ENCODE results near the gene ZNF277. TPM values are rescaled to one million over a fixed set of nuclear protein-coding genes. Genes with fewer than 3 reads are reported as not detected.

The ZNF277 gene
- total RNA-seq, 2 donors from 2014 or later = 20.3 to 20.4 TPM

DNA sequence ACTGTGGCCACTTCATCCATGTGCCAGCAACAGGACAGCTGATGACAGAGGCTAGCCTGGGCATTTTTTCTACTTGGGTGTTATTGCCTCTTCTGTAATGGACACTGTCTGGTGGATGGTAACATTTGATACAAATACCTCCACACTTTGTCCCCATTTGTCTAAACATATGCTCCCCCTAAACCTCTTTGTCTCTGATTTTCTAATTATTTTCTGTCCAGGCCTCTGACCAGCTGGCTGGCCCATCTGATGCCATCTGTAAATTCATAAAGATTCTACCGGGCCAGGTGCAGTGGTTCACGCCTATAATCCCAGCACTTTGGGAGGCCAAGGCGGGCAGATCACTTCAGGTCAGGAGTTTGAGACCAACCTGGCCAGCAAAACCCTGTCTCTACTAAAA is 159.1 kb downstream of the ZNF277 start:
- Mint-ChIP-seq H3K27ac (no peak overlapping the region), H3K4me1 (peaks cover 34% of the 10 kb centered on the region), H3K4me3 (no peak overlapping the region), H3K27me3 (ENCODE audit: insufficient read depth) (no peaks in the 10 kb centered on the region), H3K36me3 (ENCODE audit: low read depth) (no peaks in the 10 kb centered on the region), H3K9me3 (no peaks in the 10 kb centered on the region)
- H3K27me3 ChIP-seq (ENCODE audit: control insufficient read depth, insufficient read depth, low read length, poor library complexity, severe bottlenecking) = no peaks in the 10 kb centered on the region
- H3K4me3 ChIP-seq (ENCODE audit: low read length) = no peak overlapping the region
- DNase-seq = no peak
- H3K36me3 ChIP-seq (ENCODE audit: control insufficient read depth, insufficient read depth, low read length) = no peaks in the 10 kb centered on the region
- TF ChIP-seq, protein P1, sequence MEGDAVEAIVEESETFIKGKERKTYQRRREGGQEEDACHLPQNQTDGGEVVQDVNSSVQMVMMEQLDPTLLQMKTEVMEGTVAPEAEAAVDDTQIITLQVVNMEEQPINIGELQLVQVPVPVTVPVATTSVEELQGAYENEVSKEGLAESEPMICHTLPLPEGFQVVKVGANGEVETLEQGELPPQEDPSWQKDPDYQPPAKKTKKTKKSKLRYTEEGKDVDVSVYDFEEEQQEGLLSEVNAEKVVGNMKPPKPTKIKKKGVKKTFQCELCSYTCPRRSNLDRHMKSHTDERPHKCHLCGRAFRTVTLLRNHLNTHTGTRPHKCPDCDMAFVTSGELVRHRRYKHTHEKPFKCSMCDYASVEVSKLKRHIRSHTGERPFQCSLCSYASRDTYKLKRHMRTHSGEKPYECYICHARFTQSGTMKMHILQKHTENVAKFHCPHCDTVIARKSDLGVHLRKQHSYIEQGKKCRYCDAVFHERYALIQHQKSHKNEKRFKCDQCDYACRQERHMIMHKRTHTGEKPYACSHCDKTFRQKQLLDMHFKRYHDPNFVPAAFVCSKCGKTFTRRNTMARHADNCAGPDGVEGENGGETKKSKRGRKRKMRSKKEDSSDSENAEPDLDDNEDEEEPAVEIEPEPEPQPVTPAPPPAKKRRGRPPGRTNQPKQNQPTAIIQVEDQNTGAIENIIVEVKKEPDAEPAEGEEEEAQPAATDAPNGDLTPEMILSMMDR (conservative IDR thresholded peaks at IDR 0.05) = no peak
- no peak overlapping the region for H3K27ac ChIP-seq (ENCODE audit: low read depth, low read length)
- no peak overlapping the region for H3K9ac ChIP-seq (ENCODE audit: extremely low read depth, low read length, poor library complexity, severe bottlenecking)
- H3K9me3 ChIP-seq (ENCODE audit: control insufficient read depth, low read length) = no peaks in the 10 kb centered on the region
- peaks cover 16% of the 10 kb centered on the region for H3K4me1 ChIP-seq (ENCODE audit: control insufficient read depth, insufficient read depth, low read length)
- WGBS, 2 experiments (ENCODE audit: insufficient coverage in 1 of 2, insufficient read length in 1 of 2) = 93 to 94% methylated on average over 3 of the region's 3 CpGs

DNA sequence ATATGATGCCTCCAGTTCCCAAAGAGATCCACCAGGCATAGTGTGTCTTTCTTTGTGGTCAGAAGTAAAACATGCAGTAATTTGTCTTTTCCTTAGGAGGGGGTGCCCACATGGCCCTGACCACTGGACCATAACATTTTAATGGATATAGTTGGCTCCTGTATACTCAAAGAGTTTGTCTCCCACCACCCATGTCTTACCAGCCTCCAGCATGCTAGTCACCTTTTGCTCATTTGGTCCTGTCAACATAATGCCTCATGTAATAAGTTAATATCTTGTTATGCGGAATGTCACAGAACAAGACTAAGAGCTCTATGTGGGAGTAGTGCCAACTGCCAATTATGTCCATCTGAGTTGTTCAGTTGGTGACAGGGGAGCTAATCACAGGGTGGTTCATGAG is 160.4 kb downstream of the ZNF277 start:
- Histone ChIP-seq H3K27ac (ENCODE audit: low read depth, low read length) (no peak overlapping the region), H3K9me3 (ENCODE audit: control insufficient read depth, low read length) (no peaks in the 10 kb centered on the region), H3K4me3 (ENCODE audit: low read length) (no peak overlapping the region), H3K9ac (ENCODE audit: extremely low read depth, low read length, poor library complexity, severe bottlenecking) (no peak overlapping the region), H3K36me3 (ENCODE audit: control insufficient read depth, insufficient read depth, low read length) (no peaks in the 10 kb centered on the region), H3K4me1 (ENCODE audit: control insufficient read depth, insufficient read depth, low read length) (peaks cover 16% of the 10 kb centered on the region), H3K27me3 (ENCODE audit: control insufficient read depth, insufficient read depth, low read length, poor library complexity, severe bottlenecking) (no peaks in the 10 kb centered on the region)
- peaks cover 38% of the 10 kb centered on the region for H3K4me1 Mint-ChIP-seq
- WGBS, 2 experiments (ENCODE audit: insufficient coverage in 1 of 2, insufficient read length in 1 of 2) = 96 to 100% methylated on average over 1 of the region's 1 CpG
- H3K9me3 Mint-ChIP-seq = no peaks in the 10 kb centered on the region
- no peaks in the 10 kb centered on the region for H3K36me3 Mint-ChIP-seq (ENCODE audit: low read depth)
- H3K4me3 Mint-ChIP-seq = no peak overlapping the region
- no peak for DNase-seq
- no peak overlapping the region for H3K27ac Mint-ChIP-seq
- no peaks in the 10 kb centered on the region for H3K27me3 Mint-ChIP-seq (ENCODE audit: insufficient read depth)
- TF ChIP-seq, protein P1 (conservative IDR thresholded peaks at IDR 0.05) = no peak

DNA sequence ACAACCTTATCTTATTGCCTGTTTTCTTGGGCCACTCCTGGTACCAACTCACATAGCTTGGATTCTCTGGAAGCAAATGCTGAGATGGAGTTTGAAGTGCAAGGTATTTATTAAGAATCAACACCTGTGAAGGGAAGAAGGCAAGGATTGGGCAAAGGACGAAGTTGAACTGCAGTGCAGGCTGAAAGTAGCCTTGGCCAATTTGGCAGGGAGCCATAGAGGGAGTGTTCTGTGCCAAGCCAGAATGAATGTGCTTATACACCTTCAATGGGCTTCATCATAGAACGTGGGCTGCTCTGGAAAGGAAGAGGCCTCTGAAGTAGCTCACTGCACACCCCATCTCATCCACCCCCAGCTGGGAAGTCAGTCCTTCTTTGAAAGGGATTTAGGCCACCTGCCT is 163.9 kb downstream of the ZNF277 start:
- Mint-ChIP-seq H3K4me1 (peaks cover 11% of the 10 kb centered on the region), H3K27me3 (ENCODE audit: insufficient read depth) (no peaks in the 10 kb centered on the region), H3K9me3 (no peaks in the 10 kb centered on the region), H3K27ac (no peak overlapping the region), H3K36me3 (ENCODE audit: low read depth) (no peaks in the 10 kb centered on the region), H3K4me3 (no peak overlapping the region)
- TF ChIP-seq, protein P1 (conservative IDR thresholded peaks at IDR 0.05) = no peak
- H3K27ac ChIP-seq (ENCODE audit: low read depth, low read length) = no peak overlapping the region
- no peaks in the 10 kb centered on the region for H3K9me3 ChIP-seq (ENCODE audit: control insufficient read depth, low read length)
- H3K36me3 ChIP-seq (ENCODE audit: control insufficient read depth, insufficient read depth, low read length) = no peaks in the 10 kb centered on the region
- no peak overlapping the region for H3K9ac ChIP-seq (ENCODE audit: extremely low read depth, low read length, poor library complexity, severe bottlenecking)
- H3K4me3 ChIP-seq (ENCODE audit: low read length) = no peak overlapping the region
- H3K4me1 ChIP-seq (ENCODE audit: control insufficient read depth, insufficient read depth, low read length) = no peaks in the 10 kb centered on the region
- no peak for DNase-seq
- no peaks in the 10 kb centered on the region for H3K27me3 ChIP-seq (ENCODE audit: control insufficient read depth, insufficient read depth, low read length, poor library complexity, severe bottlenecking)
- WGBS, 2 experiments (ENCODE audit: insufficient coverage in 1 of 2, insufficient read length in 1 of 2) = 72 to 83% methylated on average over 2 of the region's 2 CpGs

Data from endodermal cell (in vitro differentiated cells).